GM10266 (cell line): ENCODE measurements around the gene DHRSX.

Experiments used
- DNase-seq: peaks from one replicate; pipeline ENCODE4 v3.0.0; 2012; ENCODE audit errors: extremely low spot score
- TF ChIP-seq, protein P1 (sequence below): IDR thresholded peaks from 2 replicates; pipeline ENCODE4 v1.5.1; 2012; ENCODE audit warnings: mild to moderate bottlenecking, low read depth; ENCODE audit not compliant: control insufficient read depth, insufficient read depth; ENCODE audit errors: missing control alignments

The DHRSX gene

DNA sequence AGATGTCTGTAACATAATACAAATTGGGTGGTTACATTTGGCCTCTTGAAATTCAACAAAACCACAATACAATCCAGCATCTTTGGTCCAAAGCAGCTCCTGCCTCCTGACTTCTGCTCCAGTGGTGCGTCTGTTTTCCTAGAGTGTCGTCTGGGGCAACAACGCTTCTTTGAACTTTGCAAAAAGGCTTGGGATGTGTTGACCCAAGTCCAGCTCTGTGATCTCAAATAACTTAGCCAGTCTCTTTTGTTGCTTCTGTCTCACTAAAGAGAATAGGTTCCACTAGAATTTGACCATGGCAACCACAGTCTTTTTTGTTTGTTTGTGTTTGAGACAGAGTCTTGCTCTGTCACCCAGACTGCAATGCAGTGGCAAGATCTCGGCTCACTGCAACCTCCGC, 324.0 kb downstream of the DHRSX start:
- TF ChIP-seq, protein P1, sequence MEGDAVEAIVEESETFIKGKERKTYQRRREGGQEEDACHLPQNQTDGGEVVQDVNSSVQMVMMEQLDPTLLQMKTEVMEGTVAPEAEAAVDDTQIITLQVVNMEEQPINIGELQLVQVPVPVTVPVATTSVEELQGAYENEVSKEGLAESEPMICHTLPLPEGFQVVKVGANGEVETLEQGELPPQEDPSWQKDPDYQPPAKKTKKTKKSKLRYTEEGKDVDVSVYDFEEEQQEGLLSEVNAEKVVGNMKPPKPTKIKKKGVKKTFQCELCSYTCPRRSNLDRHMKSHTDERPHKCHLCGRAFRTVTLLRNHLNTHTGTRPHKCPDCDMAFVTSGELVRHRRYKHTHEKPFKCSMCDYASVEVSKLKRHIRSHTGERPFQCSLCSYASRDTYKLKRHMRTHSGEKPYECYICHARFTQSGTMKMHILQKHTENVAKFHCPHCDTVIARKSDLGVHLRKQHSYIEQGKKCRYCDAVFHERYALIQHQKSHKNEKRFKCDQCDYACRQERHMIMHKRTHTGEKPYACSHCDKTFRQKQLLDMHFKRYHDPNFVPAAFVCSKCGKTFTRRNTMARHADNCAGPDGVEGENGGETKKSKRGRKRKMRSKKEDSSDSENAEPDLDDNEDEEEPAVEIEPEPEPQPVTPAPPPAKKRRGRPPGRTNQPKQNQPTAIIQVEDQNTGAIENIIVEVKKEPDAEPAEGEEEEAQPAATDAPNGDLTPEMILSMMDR, result no peak
- DNase-seq, result no peak

DNA sequence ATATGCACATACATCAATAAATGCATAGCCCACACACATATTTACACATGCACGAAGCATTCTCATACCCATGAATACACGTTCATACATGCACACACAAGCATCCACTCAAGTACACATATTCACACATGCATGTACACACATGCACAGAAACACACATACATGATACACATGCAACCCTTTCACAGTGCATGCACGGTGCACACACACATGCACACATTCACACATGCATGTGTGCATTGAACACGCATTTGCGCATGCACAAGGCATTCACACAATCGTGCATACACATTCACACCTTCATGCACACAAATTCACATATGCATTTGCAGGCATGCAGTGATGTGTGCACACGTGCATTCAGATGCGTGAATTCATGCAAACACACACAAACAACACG, 324.5 kb downstream of the DHRSX start:
- TF ChIP-seq, protein P1, result no peak
- no peak for DNase-seq

DNA sequence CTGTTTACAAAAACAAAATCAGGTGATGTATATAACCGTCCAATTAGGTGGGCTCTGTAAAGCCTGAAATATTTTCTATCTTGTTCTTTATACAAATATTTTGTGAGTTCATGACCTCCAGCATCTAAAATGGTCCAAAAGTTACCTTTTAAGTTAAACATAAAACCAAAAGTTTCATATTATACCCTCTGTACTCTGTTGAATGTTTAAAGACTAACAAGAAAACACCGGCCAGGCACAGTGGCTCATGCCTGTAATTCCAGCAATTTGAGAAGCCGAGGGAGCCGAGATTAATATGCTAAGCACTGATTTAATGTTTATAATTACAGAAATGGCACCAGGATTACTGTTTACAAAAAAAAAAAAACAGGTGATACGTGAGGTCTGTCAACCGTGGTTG, 328.4 kb downstream of the DHRSX start:
- no peak for DNase-seq
- TF ChIP-seq, protein P1, result no peak
